Measurements from ENCODE around the gene ZNF621.
"Not testable (repeated sequence)": the region's sequence is repeated elsewhere in the genome, so short reads cannot be mapped to it uniquely, and the experiment has no call there.

ZNF621 gene

DNA sequence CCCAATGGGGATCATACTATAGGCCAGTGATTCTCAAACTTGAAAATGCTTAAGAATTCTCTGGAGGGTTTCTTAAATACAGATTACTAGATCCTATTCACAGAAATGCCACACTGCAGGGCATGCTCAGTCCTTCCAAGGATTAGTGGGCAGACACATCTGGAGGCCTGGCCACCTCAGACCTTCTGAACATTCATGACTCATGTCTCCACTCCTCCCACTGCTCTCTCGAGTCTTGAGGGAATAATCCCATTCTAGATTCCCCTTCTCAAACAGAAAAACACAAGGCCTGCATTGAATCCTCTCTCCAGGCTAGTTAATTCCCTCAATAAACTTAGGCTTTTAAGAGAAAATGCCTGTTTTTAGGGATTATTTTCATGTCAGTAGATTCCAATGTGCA, 22.1 kb downstream of the ZNF621 start:
- DNase-seq: no peak

GRCh38 chr3:40550167-40550566, 25.4 kb downstream of the ZNF621 start:
- no peak for DNase-seq

DNA sequence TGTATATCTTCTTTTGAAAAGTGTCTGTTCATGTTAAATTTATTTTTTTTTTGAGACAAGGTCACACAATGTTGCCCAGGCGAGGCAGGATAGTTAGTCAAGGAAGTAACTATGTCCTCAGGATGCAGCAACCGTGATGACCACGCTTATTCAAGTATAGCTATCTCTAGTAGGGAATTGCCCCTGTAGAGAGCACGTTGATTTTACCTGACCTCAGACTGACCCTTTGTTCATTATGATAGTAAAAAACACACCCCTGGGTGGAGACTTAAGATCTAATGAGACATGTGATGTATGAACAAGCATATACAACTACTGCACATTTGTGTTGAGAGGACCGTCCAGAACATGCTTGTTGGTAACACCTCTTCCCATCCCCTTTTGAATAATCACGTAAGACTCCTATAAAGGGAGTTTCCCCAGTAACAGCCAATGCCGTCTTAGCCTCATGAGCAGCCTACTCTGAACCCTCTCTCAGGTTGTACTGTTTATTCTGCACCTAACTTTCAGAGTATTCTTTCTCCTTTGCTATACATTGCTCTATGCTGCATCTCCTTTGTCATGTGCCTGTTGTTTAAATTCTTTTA, 32.9 kb downstream of the ZNF621 start:
- DNase-seq: no peak

GRCh38 chr3:40562482-40562881, 37.7 kb downstream of the ZNF621 start:
- not testable (repeated sequence) for DNase-seq

- DNase-seq: not testable (repeated sequence)
These were observed 40.9 kb downstream of the ZNF621 start for GRCh38 chr3:40565629-40566028.

- DNase-seq: no peak
These were observed 41.9 kb downstream of the ZNF621 start for GRCh38 chr3:40566694-40567093.

- no peak for DNase-seq
These were observed 47.8 kb downstream of the ZNF621 start for GRCh38 chr3:40572588-40572987.

DNA sequence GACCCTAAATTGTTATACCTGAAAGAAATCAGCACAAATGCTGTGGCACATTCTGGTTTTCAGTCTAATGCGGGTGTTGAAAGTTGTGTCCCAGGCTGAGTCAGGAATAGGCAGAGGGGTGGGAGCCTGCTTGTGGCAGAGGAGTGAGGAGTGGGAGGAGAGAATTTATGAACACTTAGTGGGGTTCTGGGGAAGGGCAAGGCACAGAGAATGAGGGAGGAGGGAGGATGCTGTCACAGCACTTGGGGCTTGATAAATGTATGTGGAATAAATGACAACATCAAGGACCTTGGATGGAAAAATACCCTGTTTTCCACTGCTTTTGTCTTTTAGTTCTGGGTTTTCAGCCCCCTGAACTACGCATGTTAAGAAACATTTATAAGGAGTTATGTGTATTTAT, 49.3 kb downstream of the ZNF621 start:
- no peak for DNase-seq

GRCh38 chr3:40574661-40575060, 49.9 kb downstream of the ZNF621 start:
- DNase-seq: no peak

DNA sequence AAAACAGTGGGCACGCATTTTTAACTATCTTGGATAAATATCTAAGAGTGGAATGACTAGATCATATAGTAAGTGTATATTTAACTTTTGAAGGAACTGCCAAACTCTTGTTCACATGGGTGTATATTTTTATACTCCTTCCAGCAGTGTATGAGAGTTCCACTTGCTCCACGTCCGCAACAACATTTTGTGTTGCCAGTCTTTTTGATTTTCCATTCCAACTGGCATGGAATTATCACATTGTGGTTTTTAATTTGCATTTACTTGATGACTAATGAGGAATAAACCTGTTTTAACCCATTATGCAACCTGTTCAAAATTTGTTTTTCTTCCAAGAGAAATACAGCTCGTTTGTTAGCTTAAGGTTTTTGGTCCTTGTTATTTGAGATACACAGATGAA, 51.6 kb downstream of the ZNF621 start:
- DNase-seq: no peak

- peak; percentile 79 for DNase-seq
These were observed 55.8 kb downstream of the ZNF621 start for GRCh38 chr3:40580494-40581091.

- DNase-seq: no peak
These were observed 56.4 kb downstream of the ZNF621 start for GRCh38 chr3:40581166-40581565.

DNA sequence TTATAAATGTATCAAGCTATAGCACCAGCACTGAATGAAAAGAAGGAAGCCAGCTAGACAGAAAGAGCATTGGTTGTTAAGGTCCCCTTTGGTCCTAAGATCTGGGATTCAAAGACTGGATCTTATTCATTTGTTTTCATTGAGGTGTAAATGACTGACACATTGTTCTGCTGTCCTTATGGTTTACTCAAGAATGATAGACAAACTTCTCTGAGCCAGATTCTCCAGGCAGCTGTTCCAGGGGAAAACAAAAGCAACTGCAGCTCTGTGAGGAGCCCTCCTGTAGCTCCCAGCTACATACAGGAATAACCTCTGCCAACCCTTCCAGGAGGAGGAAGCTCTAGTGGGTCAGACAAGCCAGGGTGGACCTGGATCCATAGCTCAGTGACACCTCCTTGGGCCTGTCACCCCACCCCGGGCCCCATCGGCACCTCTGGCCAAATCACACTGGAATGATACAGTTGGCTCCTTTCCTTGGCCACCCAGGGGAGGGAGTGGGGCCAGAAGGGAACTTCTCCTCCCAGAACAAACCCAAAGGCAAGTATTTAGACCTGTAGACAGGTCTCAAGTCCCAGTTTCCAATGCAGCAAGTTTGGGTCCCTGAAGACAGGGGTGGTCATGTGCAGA, 57.8 kb downstream of the ZNF621 start:
- no peak for DNase-seq

DNA sequence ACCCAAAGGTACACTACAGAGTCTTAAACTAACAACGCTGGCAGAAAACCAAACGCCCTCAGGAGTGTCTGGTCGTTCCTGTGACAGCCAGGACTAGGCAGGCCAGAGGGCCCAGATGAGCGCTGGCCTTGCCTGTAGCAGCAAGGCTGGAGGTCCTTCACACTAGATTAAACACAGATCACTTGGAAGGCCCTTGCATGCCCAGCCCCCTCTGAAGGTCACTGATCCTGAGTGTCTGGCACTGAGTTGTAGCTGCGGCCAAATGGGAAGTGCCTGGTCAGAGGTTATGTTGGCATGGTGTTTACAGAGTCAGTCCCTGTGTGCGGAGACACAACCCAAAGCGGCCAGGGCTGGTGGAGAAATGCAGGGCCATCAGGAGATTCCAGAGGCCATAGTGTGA, 58.9 kb downstream of the ZNF621 start:
- no peak for DNase-seq

DNA sequence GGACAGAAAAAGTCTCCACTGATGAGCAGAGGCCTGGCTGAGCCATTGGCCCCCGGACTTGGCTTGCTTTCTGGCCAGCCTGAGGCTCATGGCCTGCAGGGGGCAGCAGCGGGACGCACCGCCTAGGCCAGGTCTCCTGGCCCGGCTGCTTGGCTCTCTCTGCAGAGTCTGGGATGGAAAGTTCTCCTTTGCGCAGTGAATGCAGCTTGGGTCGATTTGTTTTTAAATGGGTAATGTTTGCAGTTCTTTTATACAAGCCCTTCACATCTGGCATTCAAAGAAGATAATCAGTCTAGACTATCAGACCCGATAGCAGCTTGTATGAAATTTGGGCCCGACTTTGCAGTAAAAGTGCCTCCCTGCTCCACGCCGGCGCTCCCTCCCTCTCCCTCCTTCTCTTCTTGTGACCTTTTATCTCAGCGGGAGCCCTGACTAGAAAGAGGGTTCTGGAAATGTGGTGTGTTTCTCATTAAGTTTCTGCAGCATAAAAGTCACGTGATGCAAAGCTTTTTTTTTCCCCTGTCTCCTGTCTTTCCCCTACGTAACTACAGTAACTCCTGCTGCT, 59.9 kb downstream of the ZNF621 start:
- DNase-seq: peak; percentile 84

DNA sequence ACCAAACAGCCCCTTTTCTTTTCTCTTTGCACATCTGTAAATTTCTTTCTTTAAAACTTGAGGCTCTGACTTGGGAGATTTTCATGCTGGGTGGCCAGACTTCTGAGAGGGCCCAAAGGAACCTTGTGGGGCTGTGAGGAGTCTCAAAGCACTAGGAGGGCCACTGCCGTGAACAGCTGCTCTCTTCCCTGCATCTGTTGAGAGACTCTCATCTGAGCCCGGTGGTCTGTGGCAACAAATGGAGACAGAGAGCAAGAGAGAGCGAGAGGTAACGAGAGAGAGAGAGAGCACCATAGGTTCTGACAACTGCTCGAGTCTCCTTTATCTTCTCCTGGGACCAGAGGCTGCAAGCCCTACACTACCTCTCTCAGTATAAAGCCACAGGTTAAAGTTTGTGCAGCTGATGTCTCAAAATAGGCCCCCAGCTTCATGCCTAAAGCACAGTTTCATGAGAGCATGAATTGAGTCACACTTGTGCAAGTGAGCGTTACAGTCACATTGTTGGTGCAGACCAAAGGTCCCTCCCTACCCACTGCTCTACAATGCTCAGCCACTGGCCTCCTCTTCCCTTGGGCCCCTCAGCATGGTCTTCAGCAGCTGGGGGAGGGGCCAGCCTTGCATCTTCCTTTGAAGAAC, 60.7 kb downstream of the ZNF621 start:
- DNase-seq: no peak

DNA sequence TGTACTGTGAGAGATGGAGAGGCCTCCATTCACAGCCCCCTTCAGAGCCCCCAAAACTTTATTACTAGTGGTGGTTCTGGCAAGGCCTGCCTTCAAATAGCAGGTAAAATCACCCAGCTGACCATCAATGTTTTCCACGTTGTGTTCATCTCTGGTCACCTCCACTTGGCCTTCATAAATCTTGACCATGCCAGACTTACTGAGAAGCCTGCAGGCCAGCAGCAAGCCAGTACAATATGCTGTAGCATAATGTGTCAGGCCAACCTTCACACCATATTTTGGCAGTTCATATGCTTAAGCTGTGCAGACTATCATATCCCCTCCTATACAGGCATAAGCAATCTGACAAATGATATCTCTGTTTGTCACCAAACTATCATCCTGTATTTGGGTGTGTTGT, 62.1 kb downstream of the ZNF621 start:
- no peak for DNase-seq

DNA sequence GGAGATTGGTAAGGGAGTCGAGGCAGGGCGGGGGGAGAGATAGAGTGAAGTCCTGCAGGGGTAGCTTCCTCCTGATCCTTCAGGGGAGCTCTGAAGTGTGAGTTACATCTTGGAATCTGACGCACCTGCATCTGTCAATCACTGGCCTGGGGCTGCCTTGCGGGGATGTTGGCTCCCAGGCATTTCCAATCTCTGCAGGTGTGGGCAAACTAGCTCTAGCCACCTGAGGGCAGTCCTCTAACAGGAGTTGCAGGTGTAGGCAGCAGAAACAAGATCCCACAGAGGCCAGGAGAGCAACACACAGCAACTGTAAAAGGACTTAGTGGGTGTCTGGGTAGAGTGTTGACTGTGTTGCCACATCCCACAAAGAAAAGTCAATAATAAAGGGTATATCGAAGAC, 63.6 kb downstream of the ZNF621 start:
- DNase-seq: no peak
